GM19463 (cell line): ENCODE measurements around the gene SLCO2A1.

ENCODE experiments used
- ATAC-seq: cut with Tn5 transposase; IDR thresholded peaks from one replicate; pipeline ENCODE4 v1.9.1; 2021; ENCODE audit warnings: mild to moderate bottlenecking, moderate library complexity; ENCODE audit not compliant: unreplicated experiment

SLCO2A1 gene

DNA sequence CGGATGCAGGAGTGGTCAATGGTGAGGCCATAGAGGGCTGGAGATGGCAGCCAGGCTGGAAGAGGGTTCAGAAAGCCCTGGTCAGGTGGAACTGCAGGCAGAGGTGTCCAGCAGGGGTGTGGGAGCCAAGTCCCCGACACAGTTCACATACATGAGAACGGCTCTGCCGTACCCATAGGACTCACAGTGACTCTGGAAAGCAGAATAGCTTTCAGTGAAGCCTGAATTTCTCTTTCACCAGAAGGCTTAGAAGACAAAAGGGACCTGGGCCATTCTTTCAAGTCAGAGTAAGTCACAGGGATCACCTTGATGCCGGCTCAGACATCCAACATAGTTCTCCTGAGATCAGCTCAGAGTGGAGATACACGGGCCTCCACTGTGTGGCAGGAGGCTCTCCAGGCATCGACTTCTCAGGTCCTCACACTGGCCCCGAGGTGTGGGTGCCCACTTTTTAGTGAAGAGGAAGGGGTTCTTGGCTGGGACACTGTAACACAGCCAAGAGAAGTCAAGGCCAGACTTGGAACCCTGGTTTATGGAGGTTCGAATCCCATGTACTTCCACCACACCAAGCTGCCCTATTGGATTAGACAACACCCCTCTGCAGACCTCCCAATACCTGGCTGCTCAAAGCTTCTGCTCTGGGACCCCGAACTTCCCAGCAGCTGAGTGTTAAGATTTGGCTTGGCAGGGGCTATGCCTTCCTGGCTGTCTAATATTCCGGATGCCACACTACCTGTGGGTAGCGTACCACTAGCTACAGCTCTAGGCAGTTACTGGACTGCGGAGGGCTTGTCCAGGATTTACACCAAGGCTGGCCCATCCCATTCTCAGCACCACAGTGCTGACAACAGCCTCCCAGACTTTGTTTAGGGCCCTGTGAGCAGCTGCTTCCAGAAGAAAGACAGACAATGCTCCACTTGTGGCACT, 93.6 kb downstream of the SLCO2A1 start:
- no peak for ATAC-seq

DNA sequence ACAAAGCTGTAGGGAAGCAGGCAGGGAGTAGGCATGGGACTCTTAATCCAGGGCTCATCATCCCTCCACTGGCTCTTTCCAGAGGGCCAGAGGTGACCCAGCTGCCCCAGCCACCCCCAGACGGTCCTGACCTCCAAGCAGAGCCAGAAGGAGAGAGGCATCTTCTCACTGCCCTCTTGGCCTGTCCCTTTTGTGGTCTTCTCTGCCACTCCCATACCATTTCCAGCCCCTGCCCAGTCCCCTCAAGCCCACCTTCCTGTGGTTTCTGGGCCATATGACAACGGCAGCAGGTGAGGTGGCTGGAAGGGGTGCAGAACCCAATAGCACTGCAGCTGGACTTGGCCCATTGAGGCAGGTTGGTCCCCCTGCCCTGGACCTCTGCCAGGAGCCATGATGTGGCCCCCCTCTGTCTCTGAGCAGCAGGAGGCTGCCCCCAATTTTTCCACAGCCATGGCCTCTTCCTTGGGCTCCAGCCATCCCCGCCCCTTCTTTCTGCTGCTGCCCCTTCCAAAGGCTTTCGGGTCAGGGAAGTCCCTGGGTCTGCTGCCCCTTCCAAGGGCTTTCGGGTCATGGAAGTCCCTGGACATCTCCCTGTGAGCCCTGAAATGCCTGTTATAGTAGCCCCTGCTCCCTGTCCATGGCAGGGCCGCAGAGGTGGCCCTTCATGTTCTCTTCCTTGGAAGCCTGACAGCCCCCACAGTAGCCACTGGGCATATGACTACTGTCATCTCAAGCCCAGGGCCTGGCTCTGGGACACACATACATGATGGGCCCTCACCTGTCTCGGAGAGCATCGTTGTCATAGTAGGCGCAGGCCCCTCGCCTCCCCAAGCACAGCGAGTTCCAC, 94.5 kb downstream of the SLCO2A1 start:
- ATAC-seq = no peak

DNA sequence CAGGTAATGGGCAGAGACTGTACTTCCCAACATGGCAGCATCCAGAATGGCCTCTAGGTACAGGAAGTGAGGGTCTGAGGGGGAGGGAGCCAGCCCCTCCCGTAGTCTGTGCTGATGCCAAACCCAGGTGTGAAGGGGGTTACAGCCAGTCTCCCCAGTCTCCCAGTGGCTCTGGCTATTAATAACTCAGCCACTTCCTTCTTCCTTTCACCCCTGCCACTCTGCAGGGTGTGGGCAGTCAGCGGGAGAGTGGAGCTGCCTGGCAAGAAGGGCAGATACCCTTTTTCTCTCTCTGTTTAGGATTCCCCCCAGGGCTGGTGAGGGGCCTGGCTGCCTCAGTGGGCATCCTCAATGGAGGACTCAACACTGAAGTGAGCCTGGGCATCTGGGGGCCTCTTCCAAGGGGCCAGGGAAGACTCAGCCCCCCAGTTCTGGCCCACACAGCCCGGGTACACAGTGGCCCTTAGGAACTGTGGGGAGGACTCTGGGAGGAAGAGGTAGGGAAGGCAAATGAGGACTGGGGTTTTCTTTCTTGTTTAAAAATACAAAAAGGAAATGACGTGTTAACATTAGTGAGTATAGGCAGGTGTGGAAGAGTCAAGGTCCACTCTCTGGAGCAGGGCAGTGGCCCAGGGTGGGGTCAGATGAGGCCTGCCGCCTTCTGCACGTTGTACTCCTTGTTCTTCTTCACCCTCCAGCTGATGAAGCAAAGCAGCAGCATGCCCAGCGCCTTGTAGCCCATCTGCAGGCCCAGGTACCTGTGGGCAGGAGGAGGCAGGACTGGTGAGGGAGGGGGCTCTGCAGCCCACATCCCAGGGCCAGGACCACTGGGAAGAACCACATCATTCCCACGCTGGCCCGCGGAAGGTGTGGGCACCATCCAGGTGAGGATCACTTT, 95.4 kb downstream of the SLCO2A1 start:
- no peak for ATAC-seq

DNA sequence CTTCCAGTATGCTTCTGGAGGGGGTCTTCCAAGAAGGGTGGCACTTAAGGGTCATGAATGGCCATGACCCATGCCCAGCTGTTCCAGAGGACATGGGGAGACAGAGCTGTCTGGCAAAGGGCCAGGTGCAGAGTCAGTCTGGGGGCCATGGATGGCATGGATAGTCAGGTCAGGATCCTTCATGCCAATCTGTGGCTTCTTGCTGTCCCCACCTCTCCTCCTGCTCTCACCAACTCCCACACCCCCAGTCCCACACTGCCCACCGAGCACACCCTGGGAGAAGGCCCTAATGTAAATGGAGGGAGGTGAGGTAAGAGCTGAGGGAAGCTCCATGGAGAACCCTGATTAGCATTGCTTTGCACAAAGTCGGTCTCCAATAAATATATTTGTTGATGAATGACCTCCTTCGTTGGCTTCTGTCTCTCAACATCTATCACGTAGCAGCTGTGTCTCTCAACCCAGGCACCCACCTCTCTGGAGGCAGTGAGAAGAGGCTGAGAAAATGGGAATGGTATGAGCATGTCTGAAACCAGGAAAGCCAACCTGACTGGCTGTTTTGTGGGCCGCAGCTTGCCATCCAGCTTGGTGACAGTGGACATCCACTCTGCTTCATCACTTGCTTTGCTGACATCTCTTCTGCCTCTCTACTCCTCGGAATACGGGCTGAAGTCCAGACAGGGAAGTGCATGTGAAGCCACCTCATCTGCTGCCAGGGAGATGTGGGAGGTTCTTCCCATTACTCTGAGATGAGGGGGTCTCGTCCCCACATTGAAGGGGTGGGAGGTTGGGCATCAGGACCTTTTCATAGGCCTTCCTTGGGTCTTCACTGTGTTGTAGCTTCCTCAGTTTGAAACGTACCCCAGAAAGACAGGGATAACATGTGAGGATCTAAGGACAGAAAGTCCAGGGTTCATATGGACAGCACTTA, 96.4 kb downstream of the SLCO2A1 start:
- no peak for ATAC-seq

DNA sequence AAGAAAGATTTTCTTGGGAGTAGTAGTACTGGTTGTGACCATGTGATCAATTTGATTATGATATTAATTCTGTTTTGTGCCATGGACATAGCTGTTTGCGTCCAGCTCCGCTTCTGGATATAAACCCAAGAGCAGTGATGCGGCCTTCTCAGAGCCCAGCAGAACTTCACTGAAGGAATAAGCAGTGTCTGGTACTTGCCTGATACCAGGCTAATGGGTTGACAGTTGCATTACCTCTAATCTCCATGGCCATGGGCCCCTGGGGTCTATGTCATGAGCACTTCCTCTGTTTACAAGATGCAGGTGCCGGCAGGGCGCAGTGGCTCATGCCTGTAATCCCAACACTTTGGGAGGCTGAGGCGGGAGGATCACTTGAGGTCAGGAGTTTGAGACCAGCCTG, 97.7 kb downstream of the SLCO2A1 start:
- ATAC-seq = no peak

DNA sequence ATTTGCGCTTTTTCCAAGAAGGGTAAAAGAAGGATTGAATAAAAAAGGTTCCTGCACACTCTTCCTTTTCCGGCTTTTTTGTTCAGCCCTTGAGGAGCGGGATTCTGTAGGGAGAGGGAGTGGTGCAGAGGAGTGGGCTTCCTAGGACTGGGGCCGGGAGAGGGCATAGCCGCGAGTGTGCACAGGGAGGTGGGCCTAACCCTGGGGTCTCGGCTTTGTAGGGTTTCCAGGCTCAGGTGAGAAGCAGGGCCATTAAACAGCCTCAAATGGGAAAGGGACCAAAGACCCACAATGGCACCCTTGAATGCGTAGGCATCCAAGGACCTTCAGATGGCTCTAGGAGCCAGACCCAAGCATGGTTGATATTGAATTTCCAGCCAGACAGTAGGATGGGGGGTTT, 98.6 kb downstream of the SLCO2A1 start:
- ATAC-seq = no peak

DNA sequence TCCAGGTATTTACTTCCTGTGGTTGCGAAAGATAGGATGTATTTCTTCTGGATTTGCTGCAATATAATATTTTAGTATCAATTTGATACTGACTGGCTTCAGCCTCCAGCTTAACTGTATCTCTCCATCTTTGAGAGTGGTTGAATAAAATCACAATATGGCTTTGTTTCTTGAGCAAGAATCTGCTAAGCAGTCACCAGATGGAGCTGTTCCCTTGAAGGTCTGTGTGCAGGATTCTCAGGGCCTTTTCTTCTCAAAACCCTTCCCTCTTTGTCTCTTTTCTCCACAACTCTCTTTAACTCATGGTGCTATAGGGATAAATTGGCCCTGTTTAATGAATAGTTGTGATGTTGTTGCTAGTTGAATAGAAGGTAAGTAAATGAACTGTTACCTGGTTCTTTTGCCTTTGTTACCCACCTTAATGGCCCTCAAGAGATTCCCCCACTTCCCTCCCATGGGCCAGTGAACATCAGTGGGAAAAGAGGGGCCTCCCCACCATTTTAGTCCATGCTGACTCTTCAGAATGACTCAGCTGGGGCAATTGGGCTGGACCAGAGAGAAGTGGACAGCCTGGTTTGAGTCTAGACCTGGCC, 99.3 kb downstream of the SLCO2A1 start:
- no peak for ATAC-seq

DNA sequence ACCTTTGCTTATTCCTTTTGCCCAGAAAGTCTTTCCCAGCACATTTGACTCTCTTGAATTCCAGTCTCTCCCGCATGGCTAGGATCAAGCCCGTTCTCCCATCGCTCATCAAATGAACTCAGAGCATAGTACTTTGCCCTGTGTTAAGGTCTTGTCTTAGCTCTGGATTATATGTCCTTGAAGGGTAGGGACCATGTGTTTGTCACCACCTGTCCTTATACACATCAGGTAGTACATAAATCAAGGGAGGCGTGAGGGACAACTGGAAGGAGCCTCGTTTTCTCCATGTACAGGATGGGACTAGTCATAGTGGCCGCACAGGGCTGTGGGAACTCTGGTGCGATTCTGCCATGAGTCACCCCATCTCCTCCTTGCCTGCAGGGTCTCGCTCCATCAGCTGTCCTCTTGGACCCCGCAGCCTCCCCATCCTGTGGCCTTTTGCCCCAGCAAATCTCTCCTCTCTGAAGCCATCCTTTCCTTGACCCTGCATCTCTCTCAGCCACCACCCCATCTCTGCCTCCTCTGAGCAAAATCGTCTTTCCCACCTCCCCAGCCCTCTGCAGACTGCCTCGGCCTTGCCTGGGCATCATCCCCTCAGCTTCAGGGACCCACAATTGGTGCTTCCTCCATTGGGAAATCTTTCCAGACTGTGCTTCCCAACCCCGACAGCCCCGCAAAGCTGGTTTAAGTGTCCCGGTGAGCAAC, 100.7 kb downstream of the SLCO2A1 start:
- no peak for ATAC-seq

DNA sequence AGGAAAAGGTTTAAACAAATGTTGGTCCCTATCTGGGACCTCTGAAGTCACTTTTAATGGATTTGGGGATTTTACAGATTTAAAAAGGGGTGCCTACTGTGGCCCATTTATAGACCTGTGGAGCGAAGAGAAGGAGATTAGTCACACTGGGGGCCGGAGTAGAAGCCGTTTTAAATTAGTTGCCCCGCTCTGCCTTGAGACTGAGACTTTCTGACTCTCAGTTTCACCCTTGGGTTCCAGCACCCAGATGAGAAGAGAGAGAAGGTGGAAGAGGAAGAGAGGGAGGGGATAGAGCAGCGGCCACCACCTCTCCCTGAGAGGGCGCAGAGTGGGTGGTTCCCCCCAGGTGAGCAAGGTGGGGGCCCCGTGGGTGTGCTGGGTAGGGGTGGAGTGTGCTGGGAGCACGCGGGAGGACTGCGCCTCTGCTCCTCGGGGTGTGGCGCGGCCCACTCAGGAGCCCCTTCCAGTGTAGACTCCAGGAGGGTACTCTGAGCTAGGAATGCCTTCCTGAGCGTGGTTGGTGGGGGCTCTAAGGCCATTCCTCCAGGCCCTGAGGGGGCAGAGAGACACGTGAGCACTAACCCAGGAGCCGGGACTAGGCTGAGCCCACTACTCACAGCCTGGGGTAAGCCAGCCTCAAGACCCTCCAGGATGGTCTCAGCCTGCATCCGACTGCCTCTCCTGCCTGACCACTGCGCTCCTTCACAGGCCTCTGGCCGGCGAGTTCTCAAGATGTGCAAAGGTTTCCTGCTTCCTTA, 101.4 kb downstream of the SLCO2A1 start:
- ATAC-seq = no peak

DNA sequence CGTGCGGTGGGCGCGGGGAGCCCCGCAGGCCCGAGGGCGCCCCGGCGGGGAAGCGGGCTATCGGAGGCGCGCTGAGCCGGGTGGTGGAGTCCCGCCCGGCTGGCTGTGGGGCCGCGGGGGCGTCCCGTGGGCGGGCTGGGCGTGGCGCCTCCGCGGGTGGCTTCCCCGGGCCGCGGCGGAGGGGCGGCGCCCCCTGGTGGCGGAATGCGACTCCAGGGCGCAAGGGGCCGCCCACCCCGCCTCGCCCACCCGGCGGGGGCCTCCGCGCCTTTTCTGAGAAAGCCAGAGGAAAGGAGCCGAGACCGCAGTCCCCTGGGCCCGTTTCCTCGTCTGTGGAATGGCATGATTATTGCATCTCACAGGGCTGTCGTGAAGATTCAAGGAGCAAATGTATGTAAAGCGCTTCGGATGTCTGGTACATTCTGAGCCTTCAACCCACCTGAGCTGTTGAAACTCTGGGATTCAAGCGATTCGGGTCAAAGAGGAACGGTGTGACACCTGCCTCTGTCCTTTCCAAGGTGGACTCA, 102.1 kb downstream of the SLCO2A1 start:
- ATAC-seq = peak; percentile 79

DNA sequence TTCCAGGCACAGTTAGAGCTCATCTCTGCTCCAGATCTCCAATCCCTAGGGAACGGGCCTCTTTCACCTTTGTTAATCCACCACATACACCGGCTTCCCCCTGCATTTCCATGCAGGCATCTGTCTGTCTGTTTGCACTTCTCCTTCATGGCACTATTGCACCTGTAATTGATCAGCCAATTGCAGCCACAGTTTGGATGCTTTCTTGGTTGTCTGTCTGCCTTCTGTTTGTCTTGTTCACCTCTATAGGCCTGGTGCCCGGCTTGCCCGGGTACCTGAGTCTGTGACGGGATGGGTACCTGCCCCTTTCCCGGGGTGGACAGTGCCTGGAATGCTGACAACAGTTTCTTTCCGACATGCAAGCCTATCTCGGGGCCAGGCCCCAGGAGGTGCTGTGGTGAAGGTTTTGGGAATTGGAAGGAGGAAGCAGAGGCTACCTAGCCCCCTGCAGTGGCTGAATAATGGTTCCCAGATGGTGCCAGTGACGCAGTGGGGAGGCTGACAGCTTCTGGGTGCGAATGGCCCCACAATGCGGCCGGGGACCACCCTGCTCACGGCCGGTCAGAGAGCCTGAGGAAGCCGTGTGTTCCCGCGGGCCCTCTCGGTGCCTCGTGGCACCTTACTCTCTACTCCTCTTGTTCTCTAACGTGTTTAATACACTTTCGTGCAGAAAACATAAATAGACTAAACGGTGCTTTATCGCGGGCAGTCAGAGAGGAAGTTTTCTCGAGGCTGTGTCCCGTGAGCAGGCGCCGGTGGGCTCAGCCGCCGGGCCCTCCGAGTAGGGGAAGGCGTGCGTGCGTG, 102.8 kb downstream of the SLCO2A1 start:
- ATAC-seq = peak; percentile 12

DNA sequence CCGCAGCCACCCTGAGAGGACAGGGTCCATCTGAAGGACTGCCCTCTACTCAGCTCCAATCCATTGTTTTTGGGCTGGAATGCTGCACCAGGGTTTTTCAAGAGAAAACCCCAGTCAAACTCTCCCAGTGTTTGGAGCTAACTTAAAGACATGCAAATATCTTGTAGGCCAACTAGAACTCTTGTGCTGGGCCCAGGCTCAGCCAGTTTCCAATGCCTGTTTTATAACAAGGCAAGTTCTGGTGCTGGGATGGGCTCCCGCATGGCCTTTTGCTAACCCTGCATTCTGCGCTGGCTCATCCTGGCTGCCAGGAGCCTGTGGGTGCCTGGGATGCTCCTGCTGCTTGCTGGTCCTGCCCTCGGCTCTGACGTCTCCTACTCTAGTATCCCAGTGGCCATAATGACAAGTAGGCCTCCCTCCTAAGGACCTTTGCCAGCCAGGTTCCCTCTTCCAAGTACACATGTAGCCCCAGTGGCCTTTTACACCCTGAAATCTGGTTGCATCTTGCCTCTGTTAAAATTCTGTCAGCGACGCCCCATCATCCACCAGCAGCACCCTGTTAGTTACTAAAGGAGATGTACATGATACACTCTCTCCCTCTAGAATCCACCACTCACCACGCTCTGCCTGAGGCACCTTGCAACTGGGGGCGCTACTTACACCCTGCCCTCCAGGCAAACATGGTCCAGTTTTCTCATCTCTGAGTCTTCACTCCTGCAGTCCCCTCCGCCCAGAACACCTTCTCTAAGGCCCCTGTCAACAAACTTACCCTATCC, 103.6 kb downstream of the SLCO2A1 start:
- ATAC-seq = no peak

DNA sequence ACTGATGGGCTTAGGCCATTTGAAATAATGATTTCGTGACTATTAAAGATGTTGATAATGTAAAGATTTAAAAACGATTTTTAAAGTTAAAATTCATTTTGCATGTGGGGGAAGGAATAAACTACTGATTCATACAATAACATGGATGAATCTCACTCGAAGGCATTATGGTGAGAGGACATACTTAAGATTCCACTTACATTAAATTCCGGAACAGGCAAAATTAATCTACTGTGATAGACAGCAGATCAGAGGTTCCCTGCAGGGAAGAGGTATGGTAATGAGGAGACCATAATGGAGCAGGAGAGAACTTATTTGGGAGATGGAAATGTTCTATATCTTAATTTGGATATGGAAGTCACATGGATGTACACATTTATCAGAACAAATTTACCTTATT, 105.7 kb downstream of the SLCO2A1 start:
- no peak for ATAC-seq

DNA sequence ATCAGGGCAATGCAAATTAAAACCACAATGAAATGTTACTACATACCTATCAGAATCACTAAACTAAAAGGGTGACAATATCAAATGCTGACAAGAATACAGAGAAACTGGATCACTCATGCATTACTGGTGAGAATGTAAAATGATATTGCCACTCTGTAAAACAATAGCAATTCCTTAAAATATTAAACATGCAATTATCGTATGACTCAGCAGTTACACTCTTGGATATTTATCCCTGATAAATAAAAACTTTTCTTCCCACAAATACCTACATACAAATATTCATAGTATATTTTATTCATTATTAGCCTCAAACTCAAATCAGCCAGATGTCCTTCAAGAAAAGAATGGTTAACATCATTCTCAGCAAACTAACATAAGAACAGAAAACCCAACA, 108.1 kb downstream of the SLCO2A1 start:
- no peak for ATAC-seq

DNA sequence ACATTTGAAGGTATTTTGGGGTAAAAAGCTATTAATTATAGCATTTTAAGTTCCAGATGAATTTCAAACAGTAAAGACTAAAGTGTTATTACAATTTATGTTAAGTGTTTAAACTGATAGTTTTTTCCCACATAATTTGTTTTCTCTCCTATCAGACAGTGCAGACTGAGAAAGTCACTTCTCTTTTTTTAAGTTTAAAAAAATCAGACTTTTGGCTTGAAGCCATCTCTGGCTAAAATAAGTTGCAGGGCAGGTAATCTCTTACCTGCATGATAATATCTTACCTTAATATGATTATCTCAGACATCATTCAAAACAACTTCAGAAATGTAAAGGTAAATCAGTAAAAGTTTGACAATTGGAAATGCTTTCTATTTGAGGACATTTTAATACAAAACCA, 112.6 kb downstream of the SLCO2A1 start:
- no peak for ATAC-seq
